Smooth muscle cell of trachea (primary cell): ENCODE results near the gene SLC6A16. TPM values are rescaled to one million over a fixed set of nuclear protein-coding genes. Genes with fewer than 3 reads are reported as not detected.

Experiments
- total RNA-seq: library from RNA; depleted of rRNA; stranded (reverse); fragments of >200 nt; gene quantifications from 2 replicates; pipeline ENCODE4 v1.2.1, GENCODE V29; 2014

SLC6A16 gene
- 0.66 TPM in 1 of 2 replicates, not detected in the other for total RNA-seq

DNA sequence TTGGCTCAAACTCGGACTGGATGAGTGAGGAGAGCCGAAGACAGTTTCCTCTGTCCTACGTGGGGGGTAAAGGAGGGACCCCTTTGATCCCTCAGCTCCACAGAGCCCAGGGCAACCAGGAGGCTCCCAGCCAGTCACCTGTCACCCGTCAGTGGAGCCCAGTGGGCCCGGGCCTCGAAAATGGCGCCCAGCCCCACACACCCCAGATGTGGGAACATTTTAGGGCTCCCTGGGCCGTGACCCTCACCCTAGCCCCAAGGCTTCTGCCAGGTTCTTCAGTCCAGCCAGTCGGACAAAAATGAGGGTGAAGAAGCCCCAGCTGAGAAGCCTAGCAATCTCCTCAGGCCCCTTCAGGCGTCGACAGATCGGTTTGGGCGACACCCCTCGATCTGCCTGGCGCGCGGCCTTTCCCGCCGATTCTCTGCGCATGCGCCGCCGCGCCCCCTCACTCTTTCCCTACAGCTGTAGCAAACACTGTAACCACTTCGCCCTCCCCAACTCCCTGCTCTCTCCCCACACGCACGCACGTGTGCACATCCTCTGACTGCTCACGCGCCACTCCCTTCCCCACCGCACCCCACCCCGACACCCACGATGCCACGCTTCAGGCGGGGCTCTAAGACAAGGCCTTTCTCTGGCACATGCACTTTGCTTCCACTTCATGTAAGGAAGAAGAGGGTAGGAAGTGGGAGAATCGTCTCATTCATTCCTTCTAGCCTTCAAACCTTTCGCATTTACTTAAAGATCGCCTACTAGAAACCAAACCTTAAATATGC, at the start of gene SLC6A16:
TSS of gene SLC6A16 (minus strand) at position 391 of the 776 bp plus-strand sequence. CDS start 13,844 bp downstream, outside the sequence.

DNA sequence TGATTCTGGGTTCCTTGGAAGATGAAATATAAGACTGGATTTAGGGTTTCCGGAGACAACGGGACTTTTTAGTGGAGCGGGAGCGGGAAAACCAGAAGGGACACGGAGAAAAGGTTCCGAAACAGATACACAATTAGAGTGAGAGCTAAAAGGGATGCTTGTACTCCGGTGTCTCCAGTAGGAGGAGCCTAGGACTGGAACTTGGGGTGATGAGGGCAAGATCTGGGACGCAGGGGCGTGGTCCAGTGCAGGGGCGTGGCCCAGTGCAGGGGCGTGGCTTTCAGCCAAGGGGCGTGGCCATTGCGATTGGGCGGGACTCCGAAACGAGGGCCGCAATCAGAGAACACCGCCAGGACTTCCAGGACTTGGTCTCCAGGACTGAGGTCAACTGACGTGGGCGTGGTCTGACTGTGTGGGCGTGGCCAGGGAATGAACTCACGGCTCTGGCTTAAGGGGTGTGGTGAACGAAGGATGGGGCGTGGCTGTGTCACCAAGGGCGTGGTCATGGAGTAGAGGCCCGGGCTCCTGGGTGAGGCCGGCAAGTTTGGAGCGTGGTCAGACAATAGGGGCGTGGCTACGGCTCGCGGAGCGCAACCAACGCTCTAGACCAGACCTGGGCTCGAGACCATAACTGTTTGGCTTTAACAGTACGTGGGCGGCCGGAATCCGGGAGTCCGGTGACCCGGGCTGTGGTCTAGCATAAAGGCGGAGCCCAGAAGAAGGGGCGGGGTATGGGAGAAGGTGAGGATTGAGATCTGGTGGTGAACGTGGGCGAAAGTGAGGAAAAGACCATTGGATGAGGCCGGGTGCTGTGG, 38.5 kb upstream of the SLC6A16 start, which contains the start of gene DKKL1:
TSS of gene DKKL1 (plus strand) at position 610 of the 815 bp plus-strand sequence. CDS start at position 732, 122 bp downstream.

DNA sequence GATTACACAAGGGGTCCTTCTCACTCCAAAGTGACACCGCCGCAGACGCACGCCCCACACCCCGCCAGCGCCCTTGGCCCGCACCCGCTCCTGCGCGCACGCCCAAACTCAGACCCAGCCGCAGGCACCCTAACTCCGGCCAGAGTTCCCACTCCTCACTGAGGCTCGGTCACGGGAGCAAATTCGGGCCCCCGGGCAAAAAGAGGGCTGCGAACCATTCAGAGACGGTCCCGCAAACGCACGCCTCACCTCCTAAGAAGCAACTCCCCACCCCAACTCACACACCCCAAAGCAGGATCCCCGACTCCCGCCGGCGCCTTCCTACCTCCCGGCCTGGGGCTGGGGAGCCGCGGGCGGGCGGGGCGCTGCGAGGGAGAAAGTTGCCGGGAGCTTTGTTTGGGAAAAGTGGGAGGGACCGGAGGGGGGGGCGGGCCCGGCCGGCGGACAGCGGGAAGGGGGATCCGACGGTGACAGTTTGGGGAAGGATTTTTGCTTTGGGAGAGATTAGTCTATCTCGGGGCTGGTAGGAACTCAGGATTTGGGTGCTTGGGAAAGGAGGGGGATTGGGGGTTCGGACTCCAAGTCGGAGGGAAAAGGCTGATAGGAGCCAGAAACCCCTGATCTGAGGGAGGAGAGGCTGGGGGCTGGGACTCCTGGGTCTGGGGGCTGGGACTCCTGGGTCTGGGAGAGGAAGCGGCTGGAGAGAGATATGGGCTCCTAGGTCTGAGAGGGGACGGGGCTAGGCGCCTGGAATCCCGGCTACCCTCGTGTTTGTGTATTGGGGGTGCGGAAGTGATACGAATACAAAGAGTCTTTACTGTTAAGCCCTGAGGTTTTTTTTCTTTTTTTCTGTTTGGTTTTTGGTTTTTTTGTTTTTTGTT, 37.3 kb upstream of the SLC6A16 start, which contains the start of gene TEAD2:
TSS of gene TEAD2 (minus strand) at position 369 of the 881 bp plus-strand sequence. CDS start 2,341 bp downstream, outside the sequence.

DNA sequence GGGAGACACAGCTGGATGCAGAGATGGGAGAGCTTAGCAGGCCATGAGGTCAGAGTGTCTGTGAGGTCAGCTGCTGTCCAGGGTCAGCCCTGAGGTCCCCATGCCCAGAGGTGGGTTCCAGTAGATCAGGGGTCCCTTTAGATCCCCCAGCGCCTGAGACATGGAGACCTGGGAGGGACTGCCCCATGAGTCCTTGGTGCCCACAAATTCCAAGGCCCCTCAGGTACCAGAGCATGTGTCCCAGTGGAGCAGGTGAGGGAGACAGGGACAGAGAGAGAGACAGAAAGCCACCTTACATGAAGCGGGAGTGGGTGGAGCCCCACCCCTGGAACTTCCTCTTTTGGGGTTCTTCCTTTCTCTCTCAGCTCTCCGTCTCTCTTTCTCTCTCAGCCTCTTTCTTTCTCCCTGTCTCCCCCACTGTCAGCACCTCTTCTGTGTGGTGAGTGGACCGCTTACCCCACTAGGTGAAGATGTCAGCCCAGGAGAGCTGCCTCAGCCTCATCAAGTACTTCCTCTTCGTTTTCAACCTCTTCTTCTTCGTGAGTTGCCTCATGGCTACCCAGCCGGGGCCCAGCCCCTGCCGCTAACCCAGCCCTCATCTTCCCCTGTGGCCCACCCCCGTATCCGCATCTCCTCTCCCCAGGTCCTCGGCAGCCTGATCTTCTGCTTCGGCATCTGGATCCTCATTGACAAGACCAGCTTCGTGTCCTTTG, 10.2 kb upstream of the SLC6A16 start, which contains the start of gene CD37:
TSS of gene CD37 (plus strand) at position 336 of the 713 bp plus-strand sequence. CDS start at position 471, 135 bp downstream.

Other genes starting within 250 kb of the SLC6A16 start
- 116 and 242 TPM in 2 replicates for gene SNRNP70, start 239.7 kb downstream of the SLC6A16 start, total RNA-seq
- 6.3 and 7.4 TPM in 2 replicates for gene LIN7B, start 210.8 kb downstream of the SLC6A16 start, total RNA-seq
- gene C19orf73, start 206.0 kb downstream of the SLC6A16 start, total RNA-seq, result 0.99 TPM in 1 of 2 replicates, not detected in the other
- 1.0 and 1.5 TPM in 2 replicates for gene PPFIA3, start 205.6 kb downstream of the SLC6A16 start, total RNA-seq
- gene HRC, start 169.8 kb downstream of the SLC6A16 start, total RNA-seq, result not detected in 2 replicates
- 23.0 and 27.0 TPM in 2 replicates for gene TRPM4, start 167.4 kb downstream of the SLC6A16 start, total RNA-seq
- gene CD37, start 10.2 kb upstream of the SLC6A16 start, total RNA-seq, result not detected in 2 replicates
- 18.8 and 24.3 TPM in 2 replicates for gene TEAD2, start 37.2 kb upstream of the SLC6A16 start, total RNA-seq
- 0.44 TPM in 1 of 2 replicates, not detected in the other for gene DKKL1, start 38.7 kb upstream of the SLC6A16 start, total RNA-seq
- 0.17 TPM in 1 of 2 replicates, not detected in the other for gene KASH5, start 63.1 kb upstream of the SLC6A16 start, total RNA-seq
- not detected in 2 replicates for gene PTH2, start 98.2 kb upstream of the SLC6A16 start, total RNA-seq
- not detected in 2 replicates for gene GFY, start 100.2 kb upstream of the SLC6A16 start, total RNA-seq
- 0.15 and 0.33 TPM in 2 replicates for gene SLC17A7, start 116.3 kb upstream of the SLC6A16 start, total RNA-seq
- gene PIH1D1, start 126.6 kb upstream of the SLC6A16 start, total RNA-seq, result 103 and 145 TPM in 2 replicates
- gene ALDH16A1, start 128.0 kb upstream of the SLC6A16 start, total RNA-seq, result 16.5 and 33.7 TPM in 2 replicates
- gene FLT3LG, start 149.0 kb upstream of the SLC6A16 start, total RNA-seq, result 3.6 and 7.9 TPM in 2 replicates
- gene RPL13A, start 162.4 kb upstream of the SLC6A16 start, total RNA-seq, result 2,428 and 4,431 TPM in 2 replicates
- 2,449 and 2,469 TPM in 2 replicates for gene RPS11, start 171.2 kb upstream of the SLC6A16 start, total RNA-seq
- gene FCGRT, start 187.5 kb upstream of the SLC6A16 start, total RNA-seq, result 37.2 and 105 TPM in 2 replicates
- 228 and 362 TPM in 2 replicates for gene RCN3, start 202.8 kb upstream of the SLC6A16 start, total RNA-seq